ENCODE measurements around the gene DCHS2.

- TF ChIP-seq, protein P1, sequence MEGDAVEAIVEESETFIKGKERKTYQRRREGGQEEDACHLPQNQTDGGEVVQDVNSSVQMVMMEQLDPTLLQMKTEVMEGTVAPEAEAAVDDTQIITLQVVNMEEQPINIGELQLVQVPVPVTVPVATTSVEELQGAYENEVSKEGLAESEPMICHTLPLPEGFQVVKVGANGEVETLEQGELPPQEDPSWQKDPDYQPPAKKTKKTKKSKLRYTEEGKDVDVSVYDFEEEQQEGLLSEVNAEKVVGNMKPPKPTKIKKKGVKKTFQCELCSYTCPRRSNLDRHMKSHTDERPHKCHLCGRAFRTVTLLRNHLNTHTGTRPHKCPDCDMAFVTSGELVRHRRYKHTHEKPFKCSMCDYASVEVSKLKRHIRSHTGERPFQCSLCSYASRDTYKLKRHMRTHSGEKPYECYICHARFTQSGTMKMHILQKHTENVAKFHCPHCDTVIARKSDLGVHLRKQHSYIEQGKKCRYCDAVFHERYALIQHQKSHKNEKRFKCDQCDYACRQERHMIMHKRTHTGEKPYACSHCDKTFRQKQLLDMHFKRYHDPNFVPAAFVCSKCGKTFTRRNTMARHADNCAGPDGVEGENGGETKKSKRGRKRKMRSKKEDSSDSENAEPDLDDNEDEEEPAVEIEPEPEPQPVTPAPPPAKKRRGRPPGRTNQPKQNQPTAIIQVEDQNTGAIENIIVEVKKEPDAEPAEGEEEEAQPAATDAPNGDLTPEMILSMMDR (conservative IDR thresholded peaks at IDR 0.05; ENCODE audit: low read length), result peak; percentile 82
- TF ChIP-seq EZH2phosphoT487 (IDR thresholded peaks at IDR 0.05; ENCODE audit: borderline replicate concordance, low read depth, low read length), result no peak
Measured at GRCh38 chr4:154506253-154506652, 14.7 kb upstream of the DCHS2 start.

Measured in OCI-LY7 (cell line).